Tracheal epithelial cell (primary cell): ENCODE results near the gene HINT2. TPM values are rescaled to one million over a fixed set of nuclear protein-coding genes. Genes with fewer than 3 reads are reported as not detected.

Source experiments
- total RNA-seq: library from RNA; depleted of rRNA; stranded (reverse); fragments of >200 nt; gene quantifications from 2 replicates; pipeline ENCODE4 v1.2.1, GENCODE V29; 2014

Gene HINT2
- 18.8 and 36.4 TPM in 2 replicates for total RNA-seq

DNA sequence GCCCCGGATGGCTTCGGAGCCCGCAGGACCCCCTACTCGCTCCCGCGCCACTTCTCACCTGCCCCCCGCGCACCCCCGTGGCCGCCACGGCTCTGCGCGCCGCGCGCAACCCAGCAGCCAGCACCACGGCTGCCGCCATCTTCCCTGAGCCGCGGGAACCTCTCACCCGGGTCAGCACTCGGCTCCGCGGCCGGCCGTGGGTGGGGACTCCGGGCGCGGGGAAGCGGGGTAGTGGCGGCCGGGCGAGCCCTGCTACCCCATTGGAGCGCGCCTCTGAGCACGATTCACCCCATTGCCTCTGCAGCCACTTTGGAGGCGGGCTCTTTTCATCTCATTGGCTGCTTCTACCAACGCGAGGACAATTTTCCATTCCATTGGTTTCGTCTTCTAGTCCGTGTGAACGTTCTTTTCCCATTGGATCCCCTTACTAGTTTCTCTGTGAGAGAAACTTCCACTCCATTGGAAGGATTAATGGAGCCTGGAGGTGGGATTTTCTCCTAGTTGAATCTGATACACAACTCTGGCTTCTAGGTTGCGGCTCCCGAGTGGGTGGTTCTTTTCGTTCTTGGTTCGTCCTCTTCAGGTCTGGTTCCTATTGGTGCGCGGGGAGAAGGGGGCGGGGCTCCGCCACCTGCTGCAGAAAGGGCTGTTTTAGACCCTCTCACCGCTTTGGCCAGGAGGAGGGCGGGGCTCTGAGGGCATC, at the start of gene HINT2:
TSS of gene HINT2 (minus strand) at position 202 of the 703 bp plus-strand sequence. CDS start at position 139, 63 bp downstream.

DNA sequence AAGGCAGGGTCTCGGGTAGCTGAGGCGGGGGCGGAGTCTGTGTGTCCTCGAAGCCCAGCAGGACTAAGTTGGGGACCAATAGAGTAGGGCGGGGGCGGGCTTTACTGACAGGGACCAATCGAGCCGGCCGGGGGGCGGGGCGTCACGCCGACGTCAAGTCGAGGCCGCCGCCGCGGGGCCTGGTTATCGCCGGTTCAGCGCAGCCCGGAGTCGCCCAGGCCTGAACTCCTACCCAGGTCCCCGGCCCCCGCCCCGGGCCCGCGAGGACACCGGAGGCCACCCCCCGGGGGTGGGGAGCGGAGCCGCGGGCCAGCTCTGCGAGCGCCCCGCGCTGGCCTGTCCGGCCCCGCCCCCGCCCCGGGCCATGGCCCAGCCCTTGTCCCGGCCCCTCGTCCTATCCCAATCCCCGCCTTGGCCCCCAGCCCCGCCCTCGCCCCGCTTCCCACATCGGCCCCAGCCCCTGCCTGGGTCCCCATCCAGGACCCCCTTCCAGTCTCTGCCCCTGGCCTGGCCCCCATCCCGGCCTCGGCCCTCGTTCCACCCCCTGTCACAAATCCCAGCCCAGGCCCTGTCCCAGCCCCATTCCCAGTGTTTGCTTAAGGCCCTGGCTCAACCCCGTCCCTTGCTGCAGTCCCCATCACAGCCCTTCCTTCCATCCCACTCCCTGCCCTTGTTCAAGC, 14.4 kb upstream of the HINT2 start, which contains the start of gene TMEM8B:
TSS of gene TMEM8B (plus strand) at position 145 of the 680 bp plus-strand sequence. CDS start at position 365, 220 bp downstream.

DNA sequence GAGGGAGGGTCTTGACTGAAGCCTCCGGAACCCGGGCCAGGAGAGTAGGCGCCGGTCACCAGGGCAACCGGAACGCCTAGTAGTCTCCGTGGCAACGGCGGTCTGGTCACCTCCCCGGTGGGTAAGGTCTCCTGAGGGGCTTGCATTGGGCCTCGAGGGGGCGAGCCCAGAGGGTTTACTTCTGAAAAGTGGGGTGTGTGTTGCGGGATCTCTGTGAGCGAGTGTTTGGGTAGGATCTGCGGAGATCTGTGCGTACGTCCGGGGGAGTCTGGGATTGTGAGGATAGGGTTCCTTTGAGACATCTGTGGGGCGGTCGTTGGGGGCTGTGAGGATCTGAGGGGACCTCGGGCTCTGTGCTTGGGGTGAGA, 13.9 kb upstream of the HINT2 start, which contains the start of gene FAM221B:
TSS of gene FAM221B (minus strand) at position 17 of the 368 bp plus-strand sequence. CDS start 2,571 bp downstream, outside the sequence.

DNA sequence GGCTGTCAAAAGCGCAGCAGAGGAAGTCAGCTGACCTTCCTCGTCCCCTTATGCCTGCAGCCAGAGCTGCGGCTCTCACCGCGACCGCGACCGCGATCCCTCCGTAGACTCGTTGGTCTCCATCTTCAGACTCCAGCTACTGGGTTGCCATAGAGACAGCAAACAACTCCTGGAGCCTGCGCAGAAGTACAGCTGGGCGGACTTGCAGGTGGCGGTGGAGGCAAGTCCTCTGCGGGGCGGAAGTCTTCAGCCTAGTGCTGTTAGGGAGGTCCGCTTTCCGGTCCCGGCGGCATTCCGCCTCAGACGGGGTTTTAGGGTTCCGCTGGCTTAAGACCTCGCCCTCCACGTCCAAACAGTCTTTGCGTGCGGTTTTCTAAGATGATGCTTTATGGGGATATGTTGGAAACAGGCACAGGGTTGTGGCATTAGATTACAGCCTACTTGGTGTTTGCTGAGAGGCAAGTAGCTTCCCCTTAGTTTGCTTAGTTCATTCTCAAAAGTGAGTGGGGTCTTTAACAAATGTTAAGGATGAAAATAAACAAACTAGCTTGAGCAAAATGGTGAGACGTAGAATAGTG, 2.7 kb downstream of the HINT2 start, which contains the start of gene SPAG8:
TSS of gene SPAG8 (minus strand) at position 238 of the 578 bp plus-strand sequence. CDS start at position 123, 115 bp downstream.

DNA sequence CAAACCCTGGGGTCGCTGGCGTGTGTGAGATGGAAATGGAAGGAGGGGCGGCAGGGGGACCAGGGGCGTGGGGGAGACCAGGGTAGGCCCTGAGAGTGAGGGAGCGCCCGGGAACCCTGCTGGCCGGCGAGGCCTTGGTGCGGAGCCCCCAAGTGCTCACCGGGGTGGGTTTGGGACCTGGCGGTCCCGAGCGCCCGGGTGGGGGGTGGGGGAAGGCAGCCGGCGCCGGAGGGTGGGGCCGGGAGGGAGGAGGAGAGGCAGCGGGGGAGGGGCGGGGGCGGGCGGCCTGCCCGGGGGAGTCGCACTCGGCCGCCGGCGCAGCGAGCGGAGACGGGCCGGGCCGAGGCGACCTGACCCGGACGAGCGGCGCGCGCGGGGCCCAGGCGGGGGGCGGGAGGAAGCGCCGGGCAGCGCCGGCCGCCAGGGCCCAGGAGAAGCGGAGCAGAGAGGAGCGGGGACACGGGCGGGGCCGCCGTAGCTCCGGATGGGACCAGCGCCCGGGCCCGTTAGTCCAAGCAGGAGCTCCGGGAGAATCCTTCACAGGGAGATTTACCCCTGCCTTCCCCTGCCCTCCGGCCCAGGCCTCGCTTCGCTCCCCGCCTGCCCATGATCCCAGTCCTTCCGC, 23.4 kb downstream of the HINT2 start, which contains the start of gene NPR2:
TSS of gene NPR2 (plus strand) at position 295 of the 625 bp plus-strand sequence. CDS start 818 bp downstream, outside the sequence.

Other genes starting within 250 kb of the HINT2 start
- gene TESK1, start 209.8 kb downstream of the HINT2 start, total RNA-seq, result 7.7 and 9.4 TPM in 2 replicates
- gene CD72, start 196.6 kb downstream of the HINT2 start, total RNA-seq, result 0.72 TPM in 1 of 2 replicates, not detected in the other
- gene SIT1, start 164.1 kb downstream of the HINT2 start, total RNA-seq, result not detected in 2 replicates
- 9,806 and 24,624 TPM in 2 replicates for gene RMRP, start 157.0 kb downstream of the HINT2 start, total RNA-seq
- 8.1 and 19.5 TPM in 2 replicates for gene CCDC107, start 156.8 kb downstream of the HINT2 start, total RNA-seq
- gene ARHGEF39, start 149.8 kb downstream of the HINT2 start, total RNA-seq, result 1.3 and 4.6 TPM in 2 replicates
- 9.6 and 35.2 TPM in 2 replicates for gene CA9, start 141.1 kb downstream of the HINT2 start, total RNA-seq
- gene TPM2, start 125.1 kb downstream of the HINT2 start, total RNA-seq, result 61.0 and 129 TPM in 2 replicates
- 92.3 and 171 TPM in 2 replicates for gene TLN1, start 82.8 kb downstream of the HINT2 start, total RNA-seq
- gene CREB3, start 82.4 kb downstream of the HINT2 start, total RNA-seq, result 29.2 and 88.4 TPM in 2 replicates
- gene GBA2, start 65.8 kb downstream of the HINT2 start, total RNA-seq, result 26.7 and 30.7 TPM in 2 replicates
- 10.6 and 11.1 TPM in 2 replicates for gene RGP1, start 65.8 kb downstream of the HINT2 start, total RNA-seq
- gene MSMP, start 60.8 kb downstream of the HINT2 start, total RNA-seq, result not detected in 2 replicates
- 8.7 and 12.4 TPM in 2 replicates for gene NPR2, start 23.5 kb downstream of the HINT2 start, total RNA-seq
- under 0.01 TPM in 1 of 2 replicates, not detected in the other for gene SPAG8, start 2.8 kb downstream of the HINT2 start, total RNA-seq
- gene FAM221B, start 13.7 kb upstream of the HINT2 start, total RNA-seq, result not detected in 2 replicates
- 1.9 TPM in 2 replicates for gene TMEM8B, start 14.2 kb upstream of the HINT2 start, total RNA-seq
- gene OR13J1, start 55.4 kb upstream of the HINT2 start, total RNA-seq, result not detected in 2 replicates
- gene HRCT1, start 91.2 kb upstream of the HINT2 start, total RNA-seq, result 0.85 TPM in 1 of 2 replicates, not detected in the other
- not detected in 2 replicates for gene SPAAR, start 94.4 kb upstream of the HINT2 start, total RNA-seq
- not detected in 2 replicates for gene OR2S2, start 143.1 kb upstream of the HINT2 start, total RNA-seq
- gene RECK, start 221.9 kb upstream of the HINT2 start, total RNA-seq, result 0.64 and 1.7 TPM in 2 replicates